Right renal pelvis (tissue), 4 donors: Measurements from ENCODE around the gene TRMT10A. TPM values are rescaled to one million over a fixed set of nuclear protein-coding genes. Genes with fewer than 3 reads are reported as not detected.
"Not testable (repeated sequence)": the region's sequence is repeated elsewhere in the genome, so short reads cannot be mapped to it uniquely, and the experiment has no call there.

Source experiments
- DNase-seq, 4 donors: peaks; one replicate each; pipeline ENCODE4 v3.0.0-alpha.2; 2013; ENCODE audit warnings: low read depth in 4 of 4, low spot score in 3 of 4, missing footprints in 1 of 4
- polyA plus RNA-seq, 4 donors: library from polyadenylated mRNA; unstranded; fragments of 120-200 nt; gene quantifications; one replicate each; pipeline ENCODE4 v1.2.1, GENCODE V29; 2013; ENCODE audit not compliant: insufficient read length in 4 of 4

TRMT10A gene
- polyA plus RNA-seq, 4 donors, result 12.9 to 18.1 (median 15.6) TPM

DNA sequence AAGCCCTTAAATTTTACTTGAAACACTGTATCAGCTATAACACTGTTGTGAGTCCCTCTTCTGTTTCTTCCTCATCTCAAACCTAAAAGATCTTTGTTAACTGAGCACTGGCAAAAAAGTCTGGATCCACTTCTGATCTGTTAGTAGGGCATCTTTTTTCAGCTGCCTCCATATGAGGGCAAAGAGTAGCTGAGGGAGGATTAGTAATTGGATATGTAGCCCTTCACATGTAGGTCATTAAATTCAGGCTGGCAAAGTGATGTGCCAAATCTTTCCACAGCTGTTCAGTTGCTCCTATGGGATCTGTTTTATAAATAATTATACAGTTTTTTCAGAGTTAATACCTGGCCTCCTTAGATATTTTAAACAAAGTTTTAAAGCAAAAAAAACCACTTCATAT lies 1.1 kb upstream of the TRMT10A start:
- DNase-seq, result no peak

DNA sequence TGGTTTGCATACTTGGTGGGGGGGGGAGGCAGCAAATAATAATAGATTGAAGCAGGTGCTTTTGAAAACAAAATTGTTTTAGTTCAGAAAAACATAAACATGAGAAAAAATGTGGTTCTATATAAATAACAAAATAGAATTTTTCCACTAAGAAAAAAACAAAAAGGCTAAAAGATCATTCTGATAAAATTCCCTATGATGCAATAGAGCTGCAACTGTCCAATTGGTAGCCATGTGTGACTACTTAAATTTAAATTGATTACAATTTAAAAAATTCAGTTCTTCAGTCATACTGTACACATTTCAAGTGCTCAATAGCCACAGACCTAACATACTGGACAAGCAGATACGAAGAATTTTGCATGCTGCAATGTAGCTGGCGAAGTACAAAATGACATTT lies 11.0 kb downstream of the TRMT10A start:
- DNase-seq, result no peak

DNA sequence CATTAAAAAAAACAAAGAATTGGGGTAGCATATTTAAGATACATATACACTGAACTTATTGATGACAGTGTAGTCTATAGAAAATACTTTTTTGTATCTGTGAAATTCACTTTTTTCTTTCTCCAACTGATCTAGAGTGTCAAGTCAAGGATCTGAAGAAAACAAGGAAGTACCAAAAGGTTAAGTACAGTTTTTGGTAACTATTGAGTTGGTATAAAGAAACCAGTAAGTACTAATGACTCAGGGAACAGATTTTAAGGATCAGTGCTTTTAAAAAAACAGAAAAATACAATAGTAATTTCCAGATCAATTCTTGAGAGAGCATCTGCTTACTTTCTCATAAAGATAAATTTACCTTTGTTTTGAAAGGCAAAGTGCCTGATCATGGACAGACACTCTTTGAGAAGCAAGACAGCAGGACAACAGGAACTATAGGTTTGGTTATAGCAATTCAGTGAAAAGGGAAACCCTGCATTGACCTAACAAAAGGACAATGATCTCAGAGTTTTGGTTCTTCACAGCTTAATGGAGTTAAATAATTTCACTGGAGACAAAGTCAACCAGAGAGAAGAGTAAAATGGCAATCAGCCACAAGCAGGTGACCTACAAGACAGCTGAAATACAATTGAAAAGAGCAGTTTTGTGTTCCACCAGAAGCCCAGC lies 23.4 kb downstream of the TRMT10A start:
- no peak for DNase-seq

DNA sequence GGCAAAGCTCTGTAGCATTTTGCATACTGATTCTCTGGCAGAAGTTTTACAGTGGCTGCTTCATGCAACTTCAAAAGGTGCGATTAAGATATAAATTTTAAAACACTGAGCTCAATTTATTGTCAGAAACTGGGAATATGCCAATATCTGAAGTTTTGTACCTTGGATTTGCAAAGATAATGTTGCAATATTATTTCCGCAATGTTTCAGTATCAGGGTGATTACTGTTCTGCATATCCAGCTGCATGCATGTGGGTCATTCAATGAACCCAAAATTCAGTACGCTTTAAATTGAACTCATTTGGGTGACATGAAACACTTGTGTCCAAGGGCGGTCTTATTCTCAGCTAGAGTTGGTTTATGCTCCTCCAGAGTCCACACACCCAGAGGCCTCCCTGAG lies 26.2 kb downstream of the TRMT10A start:
- DNase-seq, result no peak

DNA sequence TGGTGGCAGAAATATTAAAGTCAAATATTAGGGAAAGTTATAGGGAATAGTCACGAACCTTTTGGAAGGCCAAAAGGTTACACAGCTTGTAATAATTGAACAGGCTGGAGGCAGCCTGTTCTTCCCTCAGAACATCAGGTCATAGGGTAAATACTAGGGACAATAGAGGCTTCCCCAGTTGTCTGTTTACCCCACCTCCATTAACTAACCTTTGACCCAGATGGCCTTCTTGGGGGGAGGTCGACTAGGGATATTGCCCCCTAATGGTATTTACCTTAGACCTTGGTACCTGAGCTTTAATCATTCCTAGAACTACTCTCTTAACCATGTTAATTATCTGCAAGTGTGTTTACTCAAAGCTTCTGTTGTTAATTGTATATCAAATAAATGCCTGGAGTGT lies 27.0 kb downstream of the TRMT10A start:
- no peak for DNase-seq

DNA sequence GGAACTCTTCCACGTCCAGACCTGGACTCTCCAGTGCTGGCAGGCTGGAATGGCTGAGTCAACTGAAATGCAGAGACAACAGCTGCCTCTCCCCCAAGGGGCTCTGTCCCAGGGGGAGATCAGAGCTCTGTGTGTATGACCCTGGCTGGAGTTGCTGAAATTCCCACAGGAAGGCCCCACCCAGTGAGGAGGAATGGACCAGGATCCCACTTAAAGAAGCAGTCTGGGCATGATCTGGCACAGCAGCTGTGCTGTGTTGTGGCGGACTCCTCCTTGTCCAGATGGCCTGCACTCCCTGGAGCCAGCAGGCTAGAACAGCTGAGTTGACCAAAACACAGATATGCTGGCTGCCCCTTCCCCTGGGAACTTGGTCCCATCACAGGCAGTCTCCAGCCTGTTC lies 27.6 kb downstream of the TRMT10A start:
- DNase-seq, result no peak

DNA sequence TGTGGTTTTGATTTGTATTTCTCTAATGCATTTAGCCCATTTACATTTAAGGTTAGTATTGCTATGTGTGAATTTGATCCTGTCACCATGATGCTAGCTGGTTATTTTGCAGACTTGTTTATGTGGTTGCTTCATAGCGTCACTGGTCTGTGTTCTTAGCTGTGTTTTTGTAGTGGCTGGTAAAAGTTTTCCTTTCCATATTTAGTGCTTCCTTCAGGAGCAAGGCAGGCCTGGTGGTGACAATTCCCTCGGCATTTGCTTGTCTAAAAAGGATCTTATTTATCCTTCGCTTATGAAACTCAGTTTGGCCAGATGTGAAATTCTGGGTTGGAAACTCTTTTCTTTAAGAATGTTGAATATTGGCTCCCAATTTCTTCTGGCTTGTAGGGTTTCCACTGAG lies 29.1 kb downstream of the TRMT10A start:
- not testable (repeated sequence) for DNase-seq

DNA sequence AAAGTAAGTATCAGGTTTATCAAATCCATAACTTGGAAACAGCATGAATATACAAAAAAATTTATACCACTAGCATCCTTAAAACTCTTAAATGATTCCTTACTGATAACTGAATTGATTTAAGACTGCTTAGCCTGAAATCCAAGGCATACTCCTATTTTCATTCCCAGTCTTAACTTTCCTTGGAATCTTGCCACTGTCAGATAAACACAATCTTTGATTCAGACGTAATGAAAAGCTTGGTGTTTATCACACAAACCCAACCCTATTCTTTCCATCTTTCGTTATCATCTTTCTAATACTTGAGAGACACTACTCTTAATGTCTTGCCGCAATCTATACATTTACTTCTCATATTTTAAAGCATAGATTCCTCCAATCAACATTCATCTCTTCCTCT lies 33.9 kb downstream of the TRMT10A start:
- no peak for DNase-seq

DNA sequence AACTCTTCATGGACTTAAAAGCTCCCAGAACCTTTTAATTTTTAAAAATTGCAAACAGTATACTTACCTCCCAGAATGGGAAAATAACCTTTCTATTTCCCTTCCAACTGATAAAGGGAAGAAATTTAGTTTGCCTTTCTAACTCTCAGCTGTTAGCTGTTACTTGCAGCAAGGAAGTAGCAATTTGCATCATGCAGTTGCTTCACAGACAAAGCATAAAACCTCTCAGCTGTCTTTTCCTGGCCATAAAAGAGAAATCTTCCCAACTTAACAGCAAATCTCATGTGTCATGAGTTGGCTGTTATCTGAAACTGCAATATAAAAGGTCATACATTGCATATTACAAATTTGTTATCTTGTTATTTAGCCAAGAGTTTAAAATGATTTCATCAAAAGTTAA lies 34.6 kb downstream of the TRMT10A start:
- DNase-seq, result no peak

DNA sequence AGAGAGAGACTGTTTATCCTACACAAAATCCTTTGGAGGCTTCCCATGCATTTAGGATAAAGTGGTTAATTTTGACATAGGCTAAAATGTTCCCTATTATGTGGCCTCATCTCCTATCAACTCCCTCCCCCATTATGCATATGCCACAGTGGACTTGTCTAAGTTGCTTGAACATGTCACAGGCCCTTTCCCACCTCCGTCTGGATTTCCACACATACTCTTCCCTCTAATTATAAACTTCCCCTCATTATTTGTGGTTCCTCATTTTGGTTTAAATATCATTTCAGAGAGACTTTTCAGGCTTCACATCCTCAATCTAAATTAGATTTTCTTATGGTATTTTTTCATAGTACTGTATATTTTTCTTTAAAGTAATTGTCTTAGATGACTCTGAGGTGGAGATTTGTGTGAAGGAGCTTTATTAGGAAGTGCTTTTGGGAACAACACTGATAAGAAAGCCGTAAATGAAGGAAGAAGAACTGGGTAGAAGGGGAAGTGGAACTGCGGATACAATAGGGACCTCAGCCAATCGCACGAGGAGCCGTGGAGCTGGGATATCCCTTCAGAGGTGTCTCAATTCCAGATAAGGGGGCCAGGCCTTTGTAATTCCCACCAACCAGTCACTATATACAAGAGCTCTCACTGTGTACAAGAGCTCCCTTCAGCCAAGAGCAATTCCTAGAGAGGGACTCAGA lies 45.1 kb downstream of the TRMT10A start:
- no peak for DNase-seq

DNA sequence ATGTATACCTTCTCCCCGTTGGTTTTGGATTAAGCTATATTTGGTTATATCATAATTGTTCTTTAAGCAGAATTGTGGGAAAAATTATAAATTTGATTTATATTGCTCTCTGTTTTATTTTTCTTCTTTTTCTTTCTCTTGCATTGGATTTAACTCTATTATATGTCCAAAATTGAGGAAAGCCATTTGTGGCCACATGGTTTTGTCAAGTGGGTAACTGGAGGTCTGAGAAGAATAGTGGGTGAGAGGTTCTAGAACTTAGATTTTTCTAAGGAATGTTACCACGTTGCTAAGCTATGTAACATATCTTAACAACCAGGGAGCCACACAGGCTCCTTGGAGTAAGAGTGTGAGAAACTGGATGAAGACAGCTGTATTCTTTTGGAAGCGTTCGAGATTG lies 53.1 kb downstream of the TRMT10A start, which contains the start of gene C4orf17:
C4orf17 (plus strand) TSS at position 301 of the 400 bp plus-strand sequence. CDS start 2,061 bp downstream, outside the sequence.
- DNase-seq, result no peak

DNA sequence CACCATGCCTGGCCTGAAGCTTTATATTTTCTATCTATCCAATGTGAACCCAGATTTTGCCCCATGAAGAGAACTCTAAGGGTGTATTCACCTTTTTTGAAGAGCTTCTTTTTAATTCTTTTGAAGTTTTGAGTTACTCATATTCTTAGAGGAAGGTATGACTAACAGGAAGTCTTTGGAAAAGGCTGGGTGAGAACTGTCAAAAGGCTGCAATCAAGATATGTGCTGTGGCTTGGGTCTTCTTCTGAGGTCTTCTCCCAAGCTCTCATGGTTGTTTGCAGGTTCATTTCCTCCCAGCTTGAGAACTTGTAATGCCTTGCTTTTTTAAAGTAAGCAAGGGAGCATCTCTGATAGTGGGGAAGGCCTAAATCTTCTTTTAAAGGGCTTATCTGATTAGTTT lies 56.1 kb downstream of the TRMT10A start:
- DNase-seq, result no peak

DNA sequence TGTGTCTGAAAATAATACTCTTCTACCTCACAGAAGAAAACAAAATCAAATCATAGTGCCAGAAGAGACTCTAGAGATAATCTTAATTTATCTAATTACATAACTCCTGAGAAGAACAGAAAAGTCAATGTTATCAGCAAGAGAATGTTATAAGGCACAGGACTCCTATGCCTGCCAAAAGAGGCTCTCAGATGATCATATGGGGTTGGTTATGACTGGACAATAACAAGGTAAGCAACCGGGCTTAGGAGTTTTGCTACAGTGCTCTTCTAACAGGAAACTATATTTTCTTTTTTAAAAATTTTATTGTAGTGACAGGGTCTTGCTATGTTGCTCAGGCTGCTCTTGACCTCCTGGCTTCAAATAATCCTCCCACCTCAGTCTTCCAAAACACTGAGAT lies 56.5 kb downstream of the TRMT10A start:
- DNase-seq, result no peak

DNA sequence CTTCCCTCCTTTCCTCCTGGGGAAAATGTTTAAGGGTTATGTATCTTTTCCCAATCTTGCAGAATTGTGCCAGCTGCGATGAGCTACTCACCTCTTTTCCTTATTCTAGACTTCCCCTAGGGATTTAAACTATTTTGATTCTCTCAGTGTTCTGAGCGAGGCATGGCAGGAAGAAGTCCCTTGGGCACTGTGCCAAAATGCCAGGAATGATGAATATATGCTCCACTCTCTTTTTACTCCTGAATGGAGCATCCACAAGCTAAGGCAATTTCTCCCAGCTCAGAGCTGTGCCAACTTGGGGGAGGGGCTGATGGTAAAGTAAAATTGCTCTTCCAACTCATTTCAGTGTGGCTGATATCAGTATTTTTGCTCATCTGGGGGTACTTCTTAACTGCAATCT lies 57.1 kb downstream of the TRMT10A start:
- DNase-seq, result no peak

DNA sequence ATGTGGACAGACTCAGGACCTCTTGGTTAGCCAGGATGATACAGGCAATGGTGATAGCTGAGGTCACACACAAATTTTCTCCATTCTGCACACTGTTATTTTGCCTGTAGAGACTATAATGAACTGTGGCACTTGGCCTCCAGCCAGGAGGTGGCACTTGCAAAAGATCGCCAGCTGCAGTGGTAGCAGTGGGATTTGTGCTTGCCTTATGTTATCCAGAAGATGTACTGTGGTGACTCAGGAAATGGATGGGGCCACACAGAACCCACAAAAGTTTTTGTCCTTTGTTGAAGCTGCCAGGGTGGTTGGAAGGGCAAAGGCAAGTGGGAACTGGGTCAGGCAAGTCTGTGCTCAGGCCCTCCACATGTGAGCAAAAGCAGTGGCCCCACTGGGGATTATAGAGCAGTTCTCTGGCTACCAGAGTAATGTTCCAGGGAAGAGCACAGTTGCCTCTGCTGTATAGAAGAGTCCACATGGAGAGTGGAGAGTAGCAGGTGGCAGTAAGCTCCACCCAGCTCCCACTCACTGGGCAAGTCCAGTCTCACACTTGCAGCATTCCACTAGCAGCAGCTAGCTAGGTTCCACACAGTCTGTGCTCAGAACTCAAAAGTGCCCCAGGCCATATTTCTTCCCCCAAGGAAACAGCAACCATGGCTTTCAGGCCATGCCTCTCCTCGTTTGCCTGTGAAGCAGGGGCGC lies 58.9 kb downstream of the TRMT10A start:
- no peak for DNase-seq

Other genes starting within 250 kb of the TRMT10A start
- 10 to 100 TPM; 18.5 to 25.9 (median 23.1) TPM for gene ADH1B, start 242.6 kb downstream of the TRMT10A start, polyA plus RNA-seq
- gene ADH1C, start 211.3 kb downstream of the TRMT10A start, polyA plus RNA-seq, result 100 to 1,000 TPM in 2 of 4 donors, 10 to 100 TPM in 2; 95.3 to 153 (median 109) TPM
- not detected for gene ADH7, start 128.7 kb downstream of the TRMT10A start, polyA plus RNA-seq
- under 1 TPM in 3 of 4 donors, not detected in 1; 0.19 to 0.37 (median 0.23) TPM for gene C4orf17, start 53.0 kb downstream of the TRMT10A start, polyA plus RNA-seq
- 10 to 100 TPM in 2 of 4 donors, 1 to 10 TPM in 2; 8.6 to 17.4 (median 10.1) TPM for gene MTTP, start 10.8 kb upstream of the TRMT10A start, polyA plus RNA-seq
- gene C4orf54, start 93.8 kb upstream of the TRMT10A start, polyA plus RNA-seq, result 1 to 10 TPM in 1 of 4 donors, under 1 TPM in 3; 0.53 to 1.4 (median 0.78) TPM